WTC11 (cell line): Measurements from ENCODE around the gene LMTK2. TPM values are rescaled to one million over a fixed set of nuclear protein-coding genes. Genes with fewer than 3 reads are reported as not detected.
A peak's percentile ranks its signal among the peaks of the same experiment; 100 is the strongest.

Source experiments
- ATAC-seq: fragments of 200-7000 bp; cut with Tn5 transposase; 2 replicates; pipeline ENCODE4 v1.10.0; 2021; ENCODE audit warnings: mild to moderate bottlenecking, moderate library complexity
- CTCF ChIA-PET: fragments of 300-600 bp; sonication (Branson Sonifier 250); formaldehyde crosslinking; loops from one replicate; lab custom pipeline; 2021; ENCODE audit warnings: antibody characterized with exemption; lab: Charles Lee
- POLR2A ChIA-PET: fragments of 350-600 bp; sonication (Branson Sonifier 250); formaldehyde crosslinking; loops from one replicate; lab custom pipeline; 2021; ENCODE audit warnings: antibody characterized with exemption; lab: Charles Lee
- DNase-seq: peaks from one replicate; pipeline ENCODE4 v3.0.0; 2021; ENCODE audit warnings: low spot score
- H3K27ac Mint-ChIP-seq: 2 replicates; pipeline ENCODE4 v1.8.0; 2021; ENCODE audit warnings: mixed read lengths
- H3K27me3 Mint-ChIP-seq: 2 replicates; pipeline ENCODE4 v1.8.0; 2021; ENCODE audit warnings: low read depth, mild to moderate bottlenecking, moderate library complexity, mixed read lengths
- H3K36me3 Mint-ChIP-seq: 2 replicates; pipeline ENCODE4 v1.8.0; 2021; ENCODE audit warnings: mixed read lengths
- H3K4me1 Mint-ChIP-seq: 2 replicates; pipeline ENCODE4 v1.8.0; 2022; ENCODE audit warnings: mixed read lengths
- H3K4me3 Mint-ChIP-seq: 2 replicates; pipeline ENCODE4 v1.8.0; 2021; ENCODE audit warnings: mild to moderate bottlenecking, moderate library complexity, mixed read lengths
- H3K9me3 Mint-ChIP-seq: 2 replicates; pipeline ENCODE4 v1.8.0; 2021; ENCODE audit warnings: mixed read lengths
- EMX1 ChIP-seq: fragments of 250-450 bp; sonication (Bioruptor Pico); IDR thresholded peaks from 2 replicates; pipeline ENCODE4 v1.8.0; 2021; ENCODE audit warnings: mild to moderate bottlenecking
- FOXP1 ChIP-seq: sonication (generic); formaldehyde crosslinking; IDR thresholded peaks from 2 replicates; pipeline ENCODE4 v1.8.0; 2022; ENCODE audit warnings: missing genetic modification reagents, mild to moderate bottlenecking, moderate library complexity, borderline replicate concordance
- JUN ChIP-seq: sonication (generic); formaldehyde crosslinking; IDR thresholded peaks from 2 replicates; pipeline ENCODE4 v1.8.0; 2023; ENCODE audit warnings: mild to moderate bottlenecking, missing genetic modification reagents
- TEAD4 ChIP-seq: sonication (generic); formaldehyde crosslinking; IDR thresholded peaks from 2 replicates; pipeline ENCODE4 v1.8.0; 2022; ENCODE audit warnings: mild to moderate bottlenecking, missing genetic modification reagents
- TP53 ChIP-seq: sonication (generic); formaldehyde crosslinking; IDR thresholded peaks from 2 replicates; pipeline ENCODE4 v1.8.1; 2023; ENCODE audit warnings: mild to moderate bottlenecking, missing genetic modification reagents
- ZNF121 ChIP-seq: sonication (generic); formaldehyde crosslinking; IDR thresholded peaks from 2 replicates; pipeline ENCODE4 v1.8.0; 2023; ENCODE audit warnings: missing genetic modification reagents
- ZNF138 ChIP-seq: sonication (generic); formaldehyde crosslinking; conservative IDR thresholded peaks from 2 replicates; pipeline ENCODE4 v1.8.1; 2022; ENCODE audit warnings: mild to moderate bottlenecking, moderate library complexity, missing genetic modification reagents
- ZNF423 ChIP-seq: fragments of 250-450 bp; sonication (Bioruptor Pico); IDR thresholded peaks from 2 replicates; pipeline ENCODE4 v2.1.2; 2022; ENCODE audit warnings: mild to moderate bottlenecking, moderate library complexity
- total RNA-seq: library from RNA; stranded (reverse); gene quantifications from 3 replicates; pipeline ENCODE4 v1.2.3, GENCODE V29; 2021
- TF ChIP-seq, protein P1 (sequence below): fragments of 250-450 bp; sonication (Bioruptor Pico); IDR thresholded peaks from 2 replicates; pipeline ENCODE4 v1.8.0; 2021; ENCODE audit warnings: mild to moderate bottlenecking
- TF ChIP-seq, protein P2 (sequence below): fragments of 250-450 bp; sonication (Bioruptor Pico); IDR thresholded peaks from 2 replicates; pipeline ENCODE4 v1.9.0; 2021; ENCODE audit warnings: mild to moderate bottlenecking, borderline replicate concordance
- TF ChIP-seq, protein P3 (sequence below): sonication (generic); formaldehyde crosslinking; IDR thresholded peaks from 2 replicates; pipeline ENCODE4 v1.8.0; 2022; ENCODE audit warnings: missing genetic modification reagents
- TF ChIP-seq, protein P4 (sequence below): sonication (generic); formaldehyde crosslinking; conservative IDR thresholded peaks from 2 replicates; pipeline ENCODE4 v1.8.1; 2023; ENCODE audit warnings: mild to moderate bottlenecking, low read depth, missing genetic modification reagents, moderate library complexity
- TF ChIP-seq, protein P5 (sequence below): sonication (generic); formaldehyde crosslinking; IDR thresholded peaks from 2 replicates; pipeline ENCODE4 v1.8.0; 2022; ENCODE audit warnings: mild to moderate bottlenecking, missing genetic modification reagents

Gene LMTK2
- total RNA-seq, 1 experiment from 2014 or later, result 24.3 TPM

DNA sequence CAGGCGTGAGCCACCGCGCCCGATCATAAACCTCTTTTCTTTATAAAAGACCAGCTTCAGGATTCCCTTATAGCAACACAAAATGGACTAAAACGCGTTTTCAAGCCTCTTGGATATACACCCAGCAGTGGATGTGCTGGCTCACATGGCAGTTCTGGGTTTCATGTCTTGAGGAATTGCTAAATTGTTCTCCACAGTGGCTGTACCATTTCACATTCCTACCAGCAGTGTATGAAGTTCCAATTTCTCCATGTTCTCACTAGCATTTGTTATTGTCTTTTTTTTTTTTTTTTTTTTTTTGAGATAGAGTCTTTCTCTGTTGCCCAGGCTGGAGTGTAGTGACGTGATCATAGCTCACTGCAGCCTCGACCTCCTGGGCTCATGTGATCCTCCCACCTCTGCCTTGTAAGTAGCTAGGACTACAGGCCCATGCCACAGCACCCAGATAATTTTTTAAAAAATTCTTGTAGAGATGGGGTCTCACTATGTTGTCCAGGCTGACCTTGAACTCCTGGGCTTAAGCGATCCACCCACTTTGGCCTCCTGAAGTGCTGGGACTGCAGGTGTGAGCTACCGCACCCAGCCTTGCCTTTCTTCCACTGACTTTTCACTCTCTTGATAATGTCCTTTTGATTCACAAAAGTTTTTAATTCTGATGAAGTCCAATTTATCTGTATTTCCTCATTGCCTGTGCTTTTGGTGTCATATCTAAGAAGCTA, 127.9 kb downstream of the LMTK2 start:
- ATAC-seq (no peak), DNase-seq (no peak)
- Mint-ChIP-seq H3K27me3 (no peaks in the 10 kb centered on the region), H3K4me1 (no peaks in the 10 kb centered on the region), H3K4me3 (no peak overlapping the region), H3K27ac (no peak overlapping the region), H3K9me3 (no peaks in the 10 kb centered on the region), H3K36me3 (no peaks in the 10 kb centered on the region)
- POLR2A ChIA-PET, result no interaction called here
- TF ChIP-seq ZNF121, result 0 out of 2 replicates have a peak, but pooled peaks have one; percentile 6
- TF ChIP-seq, protein P1, sequence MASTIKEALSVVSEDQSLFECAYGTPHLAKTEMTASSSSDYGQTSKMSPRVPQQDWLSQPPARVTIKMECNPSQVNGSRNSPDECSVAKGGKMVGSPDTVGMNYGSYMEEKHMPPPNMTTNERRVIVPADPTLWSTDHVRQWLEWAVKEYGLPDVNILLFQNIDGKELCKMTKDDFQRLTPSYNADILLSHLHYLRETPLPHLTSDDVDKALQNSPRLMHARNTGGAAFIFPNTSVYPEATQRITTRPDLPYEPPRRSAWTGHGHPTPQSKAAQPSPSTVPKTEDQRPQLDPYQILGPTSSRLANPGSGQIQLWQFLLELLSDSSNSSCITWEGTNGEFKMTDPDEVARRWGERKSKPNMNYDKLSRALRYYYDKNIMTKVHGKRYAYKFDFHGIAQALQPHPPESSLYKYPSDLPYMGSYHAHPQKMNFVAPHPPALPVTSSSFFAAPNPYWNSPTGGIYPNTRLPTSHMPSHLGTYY (CRISPR knock-in tag), result no peak
- CTCF ChIA-PET, result interaction anchor here (1.3 kb wide), 1 partner anchor 66 kb away, joined by 3 read pairs; no protein-coding TSS in a partner anchor

DNA sequence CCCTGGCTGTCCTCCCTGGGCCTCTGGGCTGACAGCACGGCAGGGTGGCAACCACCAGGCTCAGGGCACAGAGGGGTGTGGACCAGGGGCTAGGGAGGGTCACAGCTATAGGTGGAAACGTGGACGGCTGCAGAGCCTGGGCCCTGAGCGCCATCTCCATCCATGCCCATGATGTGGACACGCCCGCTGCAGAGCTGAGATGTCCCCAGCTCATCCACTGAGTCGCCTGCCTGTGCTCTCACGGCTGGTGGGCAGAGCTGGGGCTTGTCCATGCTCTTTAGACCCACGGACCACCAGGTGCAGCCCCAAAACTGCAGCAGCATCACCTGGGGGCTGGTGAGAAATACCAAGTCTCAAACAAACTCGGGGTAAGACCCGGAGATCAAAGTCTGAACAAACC, 129.2 kb downstream of the LMTK2 start:
- Mint-ChIP-seq H3K36me3 (no peaks in the 10 kb centered on the region), H3K9me3 (no peaks in the 10 kb centered on the region), H3K4me3 (no peak overlapping the region), H3K4me1 (no peaks in the 10 kb centered on the region), H3K27ac (no peak overlapping the region), H3K27me3 (no peaks in the 10 kb centered on the region)
- CTCF ChIA-PET, result no interaction called here
- ATAC-seq (no peak), DNase-seq (no peak)
- no peak for TF ChIP-seq FOXP1 (CRISPR knock-in tag)
- TF ChIP-seq, protein P2, sequence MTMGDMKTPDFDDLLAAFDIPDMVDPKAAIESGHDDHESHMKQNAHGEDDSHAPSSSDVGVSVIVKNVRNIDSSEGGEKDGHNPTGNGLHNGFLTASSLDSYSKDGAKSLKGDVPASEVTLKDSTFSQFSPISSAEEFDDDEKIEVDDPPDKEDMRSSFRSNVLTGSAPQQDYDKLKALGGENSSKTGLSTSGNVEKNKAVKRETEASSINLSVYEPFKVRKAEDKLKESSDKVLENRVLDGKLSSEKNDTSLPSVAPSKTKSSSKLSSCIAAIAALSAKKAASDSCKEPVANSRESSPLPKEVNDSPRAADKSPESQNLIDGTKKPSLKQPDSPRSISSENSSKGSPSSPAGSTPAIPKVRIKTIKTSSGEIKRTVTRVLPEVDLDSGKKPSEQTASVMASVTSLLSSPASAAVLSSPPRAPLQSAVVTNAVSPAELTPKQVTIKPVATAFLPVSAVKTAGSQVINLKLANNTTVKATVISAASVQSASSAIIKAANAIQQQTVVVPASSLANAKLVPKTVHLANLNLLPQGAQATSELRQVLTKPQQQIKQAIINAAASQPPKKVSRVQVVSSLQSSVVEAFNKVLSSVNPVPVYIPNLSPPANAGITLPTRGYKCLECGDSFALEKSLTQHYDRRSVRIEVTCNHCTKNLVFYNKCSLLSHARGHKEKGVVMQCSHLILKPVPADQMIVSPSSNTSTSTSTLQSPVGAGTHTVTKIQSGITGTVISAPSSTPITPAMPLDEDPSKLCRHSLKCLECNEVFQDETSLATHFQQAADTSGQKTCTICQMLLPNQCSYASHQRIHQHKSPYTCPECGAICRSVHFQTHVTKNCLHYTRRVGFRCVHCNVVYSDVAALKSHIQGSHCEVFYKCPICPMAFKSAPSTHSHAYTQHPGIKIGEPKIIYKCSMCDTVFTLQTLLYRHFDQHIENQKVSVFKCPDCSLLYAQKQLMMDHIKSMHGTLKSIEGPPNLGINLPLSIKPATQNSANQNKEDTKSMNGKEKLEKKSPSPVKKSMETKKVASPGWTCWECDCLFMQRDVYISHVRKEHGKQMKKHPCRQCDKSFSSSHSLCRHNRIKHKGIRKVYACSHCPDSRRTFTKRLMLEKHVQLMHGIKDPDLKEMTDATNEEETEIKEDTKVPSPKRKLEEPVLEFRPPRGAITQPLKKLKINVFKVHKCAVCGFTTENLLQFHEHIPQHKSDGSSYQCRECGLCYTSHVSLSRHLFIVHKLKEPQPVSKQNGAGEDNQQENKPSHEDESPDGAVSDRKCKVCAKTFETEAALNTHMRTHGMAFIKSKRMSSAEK (CRISPR knock-in tag), result no peak
- TF ChIP-seq, protein P3, sequence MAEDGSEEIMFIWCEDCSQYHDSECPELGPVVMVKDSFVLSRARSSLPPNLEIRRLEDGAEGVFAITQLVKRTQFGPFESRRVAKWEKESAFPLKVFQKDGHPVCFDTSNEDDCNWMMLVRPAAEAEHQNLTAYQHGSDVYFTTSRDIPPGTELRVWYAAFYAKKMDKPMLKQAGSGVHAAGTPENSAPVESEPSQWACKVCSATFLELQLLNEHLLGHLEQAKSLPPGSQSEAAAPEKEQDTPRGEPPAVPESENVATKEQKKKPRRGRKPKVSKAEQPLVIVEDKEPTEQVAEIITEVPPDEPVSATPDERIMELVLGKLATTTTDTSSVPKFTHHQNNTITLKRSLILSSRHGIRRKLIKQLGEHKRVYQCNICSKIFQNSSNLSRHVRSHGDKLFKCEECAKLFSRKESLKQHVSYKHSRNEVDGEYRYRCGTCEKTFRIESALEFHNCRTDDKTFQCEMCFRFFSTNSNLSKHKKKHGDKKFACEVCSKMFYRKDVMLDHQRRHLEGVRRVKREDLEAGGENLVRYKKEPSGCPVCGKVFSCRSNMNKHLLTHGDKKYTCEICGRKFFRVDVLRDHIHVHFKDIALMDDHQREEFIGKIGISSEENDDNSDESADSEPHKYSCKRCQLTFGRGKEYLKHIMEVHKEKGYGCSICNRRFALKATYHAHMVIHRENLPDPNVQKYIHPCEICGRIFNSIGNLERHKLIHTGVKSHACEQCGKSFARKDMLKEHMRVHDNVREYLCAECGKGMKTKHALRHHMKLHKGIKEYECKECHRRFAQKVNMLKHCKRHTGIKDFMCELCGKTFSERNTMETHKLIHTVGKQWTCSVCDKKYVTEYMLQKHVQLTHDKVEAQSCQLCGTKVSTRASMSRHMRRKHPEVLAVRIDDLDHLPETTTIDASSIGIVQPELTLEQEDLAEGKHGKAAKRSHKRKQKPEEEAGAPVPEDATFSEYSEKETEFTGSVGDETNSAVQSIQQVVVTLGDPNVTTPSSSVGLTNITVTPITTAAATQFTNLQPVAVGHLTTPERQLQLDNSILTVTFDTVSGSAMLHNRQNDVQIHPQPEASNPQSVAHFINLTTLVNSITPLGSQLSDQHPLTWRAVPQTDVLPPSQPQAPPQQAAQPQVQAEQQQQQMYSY (CRISPR knock-in tag), result no peak
- TF ChIP-seq, protein P4, sequence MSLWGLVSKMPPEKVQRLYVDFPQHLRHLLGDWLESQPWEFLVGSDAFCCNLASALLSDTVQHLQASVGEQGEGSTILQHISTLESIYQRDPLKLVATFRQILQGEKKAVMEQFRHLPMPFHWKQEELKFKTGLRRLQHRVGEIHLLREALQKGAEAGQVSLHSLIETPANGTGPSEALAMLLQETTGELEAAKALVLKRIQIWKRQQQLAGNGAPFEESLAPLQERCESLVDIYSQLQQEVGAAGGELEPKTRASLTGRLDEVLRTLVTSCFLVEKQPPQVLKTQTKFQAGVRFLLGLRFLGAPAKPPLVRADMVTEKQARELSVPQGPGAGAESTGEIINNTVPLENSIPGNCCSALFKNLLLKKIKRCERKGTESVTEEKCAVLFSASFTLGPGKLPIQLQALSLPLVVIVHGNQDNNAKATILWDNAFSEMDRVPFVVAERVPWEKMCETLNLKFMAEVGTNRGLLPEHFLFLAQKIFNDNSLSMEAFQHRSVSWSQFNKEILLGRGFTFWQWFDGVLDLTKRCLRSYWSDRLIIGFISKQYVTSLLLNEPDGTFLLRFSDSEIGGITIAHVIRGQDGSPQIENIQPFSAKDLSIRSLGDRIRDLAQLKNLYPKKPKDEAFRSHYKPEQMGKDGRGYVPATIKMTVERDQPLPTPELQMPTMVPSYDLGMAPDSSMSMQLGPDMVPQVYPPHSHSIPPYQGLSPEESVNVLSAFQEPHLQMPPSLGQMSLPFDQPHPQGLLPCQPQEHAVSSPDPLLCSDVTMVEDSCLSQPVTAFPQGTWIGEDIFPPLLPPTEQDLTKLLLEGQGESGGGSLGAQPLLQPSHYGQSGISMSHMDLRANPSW, result no peak
- TF ChIP-seq TP53, result no peak
- no peak for TF ChIP-seq TEAD4 (CRISPR knock-in tag)
- TF ChIP-seq, protein P5, sequence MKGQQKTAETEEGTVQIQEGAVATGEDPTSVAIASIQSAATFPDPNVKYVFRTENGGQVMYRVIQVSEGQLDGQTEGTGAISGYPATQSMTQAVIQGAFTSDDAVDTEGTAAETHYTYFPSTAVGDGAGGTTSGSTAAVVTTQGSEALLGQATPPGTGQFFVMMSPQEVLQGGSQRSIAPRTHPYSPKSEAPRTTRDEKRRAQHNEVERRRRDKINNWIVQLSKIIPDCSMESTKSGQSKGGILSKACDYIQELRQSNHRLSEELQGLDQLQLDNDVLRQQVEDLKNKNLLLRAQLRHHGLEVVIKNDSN, result no peak
- no peak for TF ChIP-seq ZNF138
- TF ChIP-seq EMX1 (CRISPR knock-in tag), result no peak
- TF ChIP-seq ZNF423 (CRISPR knock-in tag), result no peak
- no peak for TF ChIP-seq JUN (CRISPR knock-in tag)
- POLR2A ChIA-PET, result no interaction called here
